GM13976 (cell line): ENCODE data around the gene RARA.
A peak's percentile ranks its signal among the peaks of the same experiment; 100 is the strongest.
"Not testable (repeated sequence)": the region's sequence is repeated elsewhere in the genome, so short reads cannot be mapped to it uniquely, and the experiment has no call there.

ENCODE experiments used
- DNase-seq: peaks from one replicate; pipeline ENCODE4 v3.0.0; 2012; ENCODE audit warnings: low spot score
- in situ Hi-C: fragments of 300-500 bp; cut with MboI; formaldehyde crosslinking; loops from one replicate; pipeline ENCODE4 v1.12.0; 2022; ENCODE audit warnings: low sequenced_read_pairs, mixed read lengths, inconsistent platforms; ENCODE audit not compliant: unreplicated experiment
- TF ChIP-seq, protein P1 (sequence below): IDR thresholded peaks from 2 replicates; pipeline ENCODE4 v1.5.1; 2012; ENCODE audit warnings: borderline replicate concordance, mild to moderate bottlenecking; ENCODE audit not compliant: insufficient read depth; ENCODE audit errors: extremely low read depth, missing control alignments, control extremely low read depth

RARA gene

GRCh38 chr17:40377832-40378231, 68.9 kb downstream of the RARA start:
- in situ Hi-C loops = no loop called here
- DNase-seq = no peak
- TF ChIP-seq, protein P1, sequence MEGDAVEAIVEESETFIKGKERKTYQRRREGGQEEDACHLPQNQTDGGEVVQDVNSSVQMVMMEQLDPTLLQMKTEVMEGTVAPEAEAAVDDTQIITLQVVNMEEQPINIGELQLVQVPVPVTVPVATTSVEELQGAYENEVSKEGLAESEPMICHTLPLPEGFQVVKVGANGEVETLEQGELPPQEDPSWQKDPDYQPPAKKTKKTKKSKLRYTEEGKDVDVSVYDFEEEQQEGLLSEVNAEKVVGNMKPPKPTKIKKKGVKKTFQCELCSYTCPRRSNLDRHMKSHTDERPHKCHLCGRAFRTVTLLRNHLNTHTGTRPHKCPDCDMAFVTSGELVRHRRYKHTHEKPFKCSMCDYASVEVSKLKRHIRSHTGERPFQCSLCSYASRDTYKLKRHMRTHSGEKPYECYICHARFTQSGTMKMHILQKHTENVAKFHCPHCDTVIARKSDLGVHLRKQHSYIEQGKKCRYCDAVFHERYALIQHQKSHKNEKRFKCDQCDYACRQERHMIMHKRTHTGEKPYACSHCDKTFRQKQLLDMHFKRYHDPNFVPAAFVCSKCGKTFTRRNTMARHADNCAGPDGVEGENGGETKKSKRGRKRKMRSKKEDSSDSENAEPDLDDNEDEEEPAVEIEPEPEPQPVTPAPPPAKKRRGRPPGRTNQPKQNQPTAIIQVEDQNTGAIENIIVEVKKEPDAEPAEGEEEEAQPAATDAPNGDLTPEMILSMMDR = no peak

- in situ Hi-C loops = no loop called here
- TF ChIP-seq, protein P1 = no peak
- no peak for DNase-seq
These were observed 70.0 kb downstream of the RARA start for GRCh38 chr17:40378966-40379365.

GRCh38 chr17:40382251-40382650, 73.3 kb downstream of the RARA start:
- in situ Hi-C loops = no loop called here
- TF ChIP-seq, protein P1 = no peak
- no peak for DNase-seq

- in situ Hi-C loops, DNase-seq: not testable (repeated sequence)
These were observed 77.6 kb downstream of the RARA start for GRCh38 chr17:40386555-40386954.

DNA sequence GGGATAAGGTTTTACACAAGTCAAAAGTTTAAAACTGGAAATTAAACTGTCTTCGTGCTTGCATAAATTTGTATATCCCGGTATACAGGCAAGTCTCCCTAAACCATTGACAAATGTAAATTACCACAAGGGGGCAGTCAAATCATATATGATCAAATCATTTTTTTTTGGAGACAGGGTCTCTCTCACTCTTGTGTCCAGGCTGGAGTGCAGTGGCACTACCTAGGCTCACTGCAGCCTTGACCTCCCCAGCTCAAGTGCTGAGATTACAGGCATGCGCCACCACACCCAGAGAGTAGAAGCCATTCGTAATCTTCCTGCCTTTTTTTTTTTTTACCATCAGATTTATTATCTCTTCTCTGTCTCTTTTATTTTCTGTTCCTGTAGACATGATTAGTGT, 90.2 kb downstream of the RARA start:
- TF ChIP-seq, protein P1 = peak; percentile 15
- in situ Hi-C loops = no loop called here
- no peak for DNase-seq

GRCh38 chr17:40402668-40403067, 93.7 kb downstream of the RARA start:
- in situ Hi-C loops = no loop called here
- TF ChIP-seq, protein P1 = no peak
- no peak for DNase-seq

DNA sequence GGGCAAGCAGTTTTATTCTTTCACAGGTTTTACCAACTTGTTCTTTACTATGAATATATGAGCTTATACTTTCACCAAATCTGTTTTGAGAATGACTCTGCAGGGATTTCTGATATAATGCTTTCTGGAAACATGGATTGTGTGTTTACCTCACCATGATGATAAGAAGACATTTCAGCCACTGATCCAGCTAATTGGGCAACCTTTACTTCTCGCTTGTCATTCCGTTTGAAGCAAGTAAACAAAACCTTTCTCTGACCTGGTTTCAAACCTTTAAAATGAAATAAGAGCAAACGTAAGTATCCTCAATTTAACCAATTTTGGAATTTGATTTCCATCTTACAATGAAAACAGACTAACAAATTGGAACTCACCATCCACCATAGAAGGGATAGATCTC, 95.0 kb downstream of the RARA start:
- TF ChIP-seq, protein P1 = no peak
- DNase-seq = no peak
- in situ Hi-C loops = no loop called here
